ENCODE data around the gene PHLDB2.

GRCh38 chr3:111811811-111812210, 47.3 kb upstream of the PHLDB2 start:
- no peak for TF ChIP-seq EP300 (IDR thresholded peaks at IDR 0.05)
- no peak for TF ChIP-seq POLR2A (IDR thresholded peaks at IDR 0.05; ENCODE audit: low read depth)
- no peak for TF ChIP-seq CTCF (IDR thresholded peaks at IDR 0.05)
- no peak for TF ChIP-seq POLR2AphosphoS5 (IDR thresholded peaks at IDR 0.05)

Measured in esophagus muscularis mucosa (tissue), 4 donors.